Fibroblast of mammary gland (primary cell): ENCODE data around the gene KIF11.
A peak's percentile ranks its signal among the peaks of the same experiment; 100 is the strongest.

Experiments
- DNase-seq: peaks from one replicate; pipeline ENCODE4 v3.0.0-alpha.2; 2010; ENCODE audit warnings: low read depth
- H3K4me3 ChIP-seq: 2 replicates; pipeline ENCODE4 v1.5.1; 2011; ENCODE audit warnings: low read depth, mild to moderate bottlenecking, low read length, moderate library complexity; ENCODE audit not compliant: control insufficient read depth
- TF ChIP-seq, protein P1 (sequence below): conservative IDR thresholded peaks from 2 replicates; pipeline ENCODE4 v1.5.1; 2011; ENCODE audit warnings: low read depth, low read length, inconsistent platforms; ENCODE audit not compliant: control insufficient read depth, insufficient read depth

The KIF11 gene

DNA sequence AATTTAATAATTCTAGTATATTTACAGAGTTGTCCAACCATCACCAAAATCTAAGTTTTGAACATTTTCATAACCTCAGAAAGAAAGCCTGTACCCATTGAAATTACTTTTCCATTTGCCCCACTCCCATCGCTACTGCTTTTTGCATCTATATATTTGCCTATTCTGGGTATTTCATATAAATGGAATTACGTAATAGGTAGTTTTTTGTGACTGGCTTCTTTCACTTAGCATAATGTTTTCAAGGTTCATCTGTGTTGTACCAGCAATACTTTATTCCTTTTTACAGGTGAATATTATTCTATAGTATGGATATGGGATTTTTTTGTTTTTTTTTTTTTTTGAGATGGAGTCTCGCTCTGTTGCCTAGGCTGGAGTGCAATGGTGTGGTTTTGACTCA is 22.6 kb downstream of the KIF11 start:
- TF ChIP-seq, protein P1, sequence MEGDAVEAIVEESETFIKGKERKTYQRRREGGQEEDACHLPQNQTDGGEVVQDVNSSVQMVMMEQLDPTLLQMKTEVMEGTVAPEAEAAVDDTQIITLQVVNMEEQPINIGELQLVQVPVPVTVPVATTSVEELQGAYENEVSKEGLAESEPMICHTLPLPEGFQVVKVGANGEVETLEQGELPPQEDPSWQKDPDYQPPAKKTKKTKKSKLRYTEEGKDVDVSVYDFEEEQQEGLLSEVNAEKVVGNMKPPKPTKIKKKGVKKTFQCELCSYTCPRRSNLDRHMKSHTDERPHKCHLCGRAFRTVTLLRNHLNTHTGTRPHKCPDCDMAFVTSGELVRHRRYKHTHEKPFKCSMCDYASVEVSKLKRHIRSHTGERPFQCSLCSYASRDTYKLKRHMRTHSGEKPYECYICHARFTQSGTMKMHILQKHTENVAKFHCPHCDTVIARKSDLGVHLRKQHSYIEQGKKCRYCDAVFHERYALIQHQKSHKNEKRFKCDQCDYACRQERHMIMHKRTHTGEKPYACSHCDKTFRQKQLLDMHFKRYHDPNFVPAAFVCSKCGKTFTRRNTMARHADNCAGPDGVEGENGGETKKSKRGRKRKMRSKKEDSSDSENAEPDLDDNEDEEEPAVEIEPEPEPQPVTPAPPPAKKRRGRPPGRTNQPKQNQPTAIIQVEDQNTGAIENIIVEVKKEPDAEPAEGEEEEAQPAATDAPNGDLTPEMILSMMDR = no peak
- no peak for DNase-seq
- no peak overlapping the region for H3K4me3 ChIP-seq

DNA sequence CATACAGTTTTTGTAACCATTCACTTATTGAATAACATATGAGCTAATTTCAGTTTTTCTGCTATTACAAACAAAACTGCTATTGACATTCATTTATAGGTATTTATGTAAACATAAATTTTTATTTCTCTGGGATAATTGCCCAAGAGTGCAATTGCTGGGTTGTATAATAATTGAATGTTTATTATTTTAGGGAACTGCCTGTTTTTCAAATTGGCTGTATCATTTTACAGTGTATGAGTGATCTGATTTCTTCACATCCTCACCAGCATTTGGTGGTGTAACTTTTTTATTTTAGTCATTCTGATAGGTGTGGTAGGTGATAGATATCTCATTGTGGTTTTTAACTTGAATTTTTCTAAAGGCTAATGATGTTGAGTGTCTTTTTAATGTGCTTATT is 26.4 kb downstream of the KIF11 start:
- TF ChIP-seq, protein P1 = no peak
- H3K4me3 ChIP-seq = no peak overlapping the region
- DNase-seq = peak; percentile 16

DNA sequence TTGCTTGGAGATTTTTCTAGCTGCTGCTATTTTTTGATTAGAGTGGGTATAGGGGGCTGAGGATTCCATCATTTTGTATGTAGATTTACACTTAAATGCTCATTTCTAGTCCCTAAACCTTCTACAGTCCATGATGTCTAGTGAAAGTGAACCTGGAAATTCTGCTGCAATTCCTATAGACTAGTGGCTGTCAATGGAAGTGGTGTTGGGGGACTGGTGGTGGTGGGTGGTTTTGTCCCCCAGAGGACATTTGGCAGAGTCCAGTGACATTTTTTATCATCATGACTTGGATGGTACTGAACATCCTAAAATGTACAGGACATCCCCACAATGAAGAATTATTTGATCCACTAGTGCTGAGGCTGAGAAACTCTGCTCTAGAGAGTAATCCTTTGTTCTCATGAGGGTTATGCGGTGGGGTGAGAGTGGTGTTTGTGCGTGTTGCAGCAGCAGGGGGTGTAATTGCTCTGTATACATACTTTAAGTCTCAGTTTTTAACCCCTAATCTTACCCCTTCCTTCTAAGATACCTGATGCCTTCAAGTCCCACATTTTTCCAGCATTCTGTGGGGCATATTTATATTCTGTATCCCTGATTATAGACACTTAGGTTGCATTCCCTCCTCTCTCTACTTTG is 35.0 kb downstream of the KIF11 start:
- TF ChIP-seq, protein P1 = no peak

DNA sequence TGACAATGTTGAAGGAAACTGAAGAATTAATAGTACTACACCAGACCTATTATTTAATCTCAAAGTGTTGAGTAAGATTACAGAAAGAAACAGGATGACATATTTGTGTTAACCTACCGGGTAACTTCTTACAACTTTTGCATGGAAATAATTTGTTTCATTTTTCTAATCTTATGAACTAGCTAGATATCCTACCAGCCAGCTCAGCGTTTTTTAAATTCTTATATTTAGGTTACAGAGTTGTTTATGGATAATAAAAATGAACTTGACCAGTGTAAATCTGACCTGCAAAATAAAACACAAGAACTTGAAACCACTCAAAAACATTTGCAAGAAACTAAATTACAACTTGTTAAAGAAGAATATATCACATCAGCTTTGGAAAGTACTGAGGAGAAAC is 37.0 kb downstream of the KIF11 start:
- H3K4me3 ChIP-seq = no peak overlapping the region
- TF ChIP-seq, protein P1 = no peak
- no peak for DNase-seq

More for the DNA sequence above, 35.0 kb downstream of the KIF11 start:
- DNase-seq = no peak
- H3K4me3 ChIP-seq = no peak overlapping the region

DNA sequence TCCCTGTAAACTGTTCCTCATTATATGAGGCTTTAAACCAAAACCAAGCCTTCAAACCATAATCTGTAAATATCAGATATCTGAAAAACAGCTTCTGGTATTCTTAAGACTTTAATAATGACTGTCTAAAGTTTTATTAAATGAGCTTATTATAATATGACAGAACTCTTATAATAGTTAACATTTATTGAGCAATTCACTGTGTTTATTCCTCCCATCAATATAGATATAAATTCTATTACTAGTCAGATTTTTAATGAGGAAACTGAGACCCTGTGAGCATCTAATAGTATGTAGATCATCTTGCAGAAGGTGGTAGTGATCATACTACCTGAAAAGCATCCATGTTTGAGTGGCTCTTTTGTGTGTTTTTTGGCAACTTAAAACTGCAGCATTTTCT is 45.1 kb downstream of the KIF11 start:
- TF ChIP-seq, protein P1 = no peak
- DNase-seq = no peak

DNA sequence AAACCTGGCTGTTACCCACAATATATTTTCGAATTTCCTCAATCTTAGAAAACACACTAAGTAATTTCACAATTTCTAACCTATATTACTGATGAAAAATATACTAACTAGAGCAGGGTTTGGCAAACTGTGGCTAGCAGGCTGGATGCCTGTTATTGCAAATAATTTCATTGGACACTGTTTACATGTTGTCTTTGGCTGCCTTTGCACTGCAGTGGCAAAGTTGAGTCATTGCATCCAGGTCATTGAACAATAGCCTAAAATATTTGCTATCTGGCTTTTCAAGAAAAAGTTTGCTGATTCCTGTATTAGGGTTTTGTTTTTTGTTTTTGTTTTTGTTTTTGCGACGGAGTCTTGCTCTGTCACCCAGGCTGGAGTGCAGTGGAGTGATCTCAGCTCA is 47.2 kb downstream of the KIF11 start:
- no peak overlapping the region for H3K4me3 ChIP-seq
- TF ChIP-seq, protein P1 = no peak
- DNase-seq = peak; percentile 71

More for the DNA sequence above, 45.1 kb downstream of the KIF11 start:
- H3K4me3 ChIP-seq = no peak overlapping the region

DNA sequence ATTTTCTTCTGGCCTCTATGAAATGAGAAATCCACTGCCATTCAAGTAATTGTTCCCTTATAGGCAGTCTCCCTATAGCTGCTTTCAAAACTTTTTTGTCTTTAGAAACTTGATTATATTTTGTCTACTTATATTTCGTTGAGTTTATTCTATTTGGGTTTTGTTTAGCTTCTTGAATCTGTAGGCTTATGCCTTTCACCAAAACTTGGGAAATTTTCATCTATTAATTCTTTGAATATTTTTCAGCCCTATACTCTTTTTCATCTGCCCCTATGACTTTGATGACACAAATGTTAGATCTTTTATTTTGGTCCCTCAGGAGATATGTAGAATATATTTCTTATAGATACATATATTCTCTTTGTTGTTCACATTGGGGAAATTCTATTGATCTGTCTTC is 48.6 kb downstream of the KIF11 start:
- DNase-seq = no peak
- no peak overlapping the region for H3K4me3 ChIP-seq
- TF ChIP-seq, protein P1 = no peak
